Ascending aorta (tissue), 2 donors: ENCODE results near the gene OR2H1. TPM values are rescaled to one million over a fixed set of nuclear protein-coding genes. Genes with fewer than 3 reads are reported as not detected.

Experiments used
- DNase-seq, 2 donors: peaks; one replicate each; pipeline ENCODE4 v3.0.0-alpha.2; 2019; ENCODE audit warnings: low spot score in 2 of 2
- H3K27ac ChIP-seq, 2 donors: fragments of 200-600 bp; sonication (generic); one replicate each; pipeline ENCODE4 v1.5.1; 2016 to 2017; ENCODE audit warnings: mild to moderate bottlenecking in 1 of 2
- H3K27me3 ChIP-seq: fragments of 200-600 bp; sonication (generic); one replicate; pipeline ENCODE4 v1.5.1; 2017
- H3K36me3 ChIP-seq, 2 donors: fragments of 200-600 bp; sonication (generic); one replicate each; pipeline ENCODE4 v1.5.1; 2016
- H3K4me1 ChIP-seq, 2 donors: fragments of 200-600 bp; sonication (generic); one replicate each; pipeline ENCODE4 v1.5.1; 2016 to 2017; ENCODE audit warnings: mild to moderate bottlenecking in 1 of 2
- H3K4me3 ChIP-seq, 2 donors: fragments of 200-600 bp; sonication (generic); one replicate each; pipeline ENCODE4 v1.5.1; 2016 to 2017; ENCODE audit warnings: mild to moderate bottlenecking in 1 of 2
- H3K9me3 ChIP-seq, 2 donors: fragments of 200-600 bp; sonication (generic); one replicate each; pipeline ENCODE4 v1.5.1; 2016
- intact Hi-C: fragments of 100-400 bp; cut with DNase I; formaldehyde crosslinking; loops from one replicate; pipeline ENCODE4 v1.15.1; 2023
- total RNA-seq: library from RNA; depleted of rRNA; stranded (reverse); fragments of >200 nt; gene quantifications from one replicate; pipeline ENCODE4 v1.1.0, GENCODE V29; 2016
- TF ChIP-seq, protein P1 (sequence below), 3 experiments: fragments of 200-600 bp in 2 of 3; fragments of 450-650 bp in 1 of 3; sonication (generic) in 2 of 3; IDR thresholded peaks; one replicate each; pipeline ENCODE4 v1.5.1; 2016 to 2019; ENCODE audit warnings: antibody characterized with exemption in 3 of 3, mild to moderate bottlenecking in 1 of 3, moderate library complexity in 1 of 3

OR2H1 gene
- total RNA-seq, 1 donor from 2014 or later, result not detected

DNA sequence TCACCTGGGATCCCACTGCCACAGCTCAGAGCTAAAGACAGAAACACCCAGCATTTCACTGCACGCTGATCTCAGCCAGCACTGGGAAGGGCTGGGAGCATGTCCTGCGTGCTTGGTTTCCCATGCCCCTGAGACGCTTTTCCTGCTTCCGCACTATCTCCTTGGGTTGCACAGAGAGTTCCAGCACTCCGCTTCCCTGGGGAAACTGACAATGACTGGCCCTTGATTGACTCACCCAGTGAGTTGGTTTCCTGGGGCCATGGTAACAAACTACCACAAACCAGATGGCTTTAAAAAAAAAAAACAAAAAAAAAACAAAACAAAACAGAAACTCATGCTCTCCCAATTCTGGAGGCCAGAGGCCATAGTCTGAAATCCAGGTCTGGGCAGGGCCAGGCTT lies 45.6 kb downstream of the OR2H1 start:
- Histone ChIP-seq H3K27me3 (no peaks in the 10 kb centered on the region), H3K27ac (no peak overlapping the region)
- intact Hi-C loops, result no loop called here

DNA sequence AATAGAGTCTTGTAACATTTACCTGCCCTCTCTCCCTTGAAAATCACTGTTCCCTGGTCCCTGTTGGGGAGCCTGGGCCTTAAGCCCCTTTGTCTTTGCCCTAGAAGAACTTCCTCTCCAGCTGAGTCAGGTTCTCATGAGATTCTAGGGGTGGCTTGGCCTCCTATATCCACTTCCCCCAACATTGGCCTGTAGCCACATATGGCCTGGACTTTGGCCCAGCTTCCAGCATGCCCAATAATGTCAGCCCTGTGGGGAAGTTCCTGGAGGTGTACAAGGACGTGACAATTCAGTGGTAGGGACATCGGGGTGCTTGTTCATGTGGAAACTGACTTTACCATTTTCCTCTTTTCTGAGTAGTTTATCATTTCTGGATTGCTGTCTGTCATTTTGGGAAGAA lies 48.0 kb downstream of the OR2H1 start:
- Histone ChIP-seq H3K36me3 (no peaks in the 10 kb centered on the region), H3K4me1 (no peaks in the 10 kb centered on the region), H3K4me3 (no peak overlapping the region), H3K27ac (no peak overlapping the region), H3K9me3 (no peaks in the 10 kb centered on the region), H3K27me3 (no peaks in the 10 kb centered on the region)
- no peak for DNase-seq
- TF ChIP-seq, protein P1, sequence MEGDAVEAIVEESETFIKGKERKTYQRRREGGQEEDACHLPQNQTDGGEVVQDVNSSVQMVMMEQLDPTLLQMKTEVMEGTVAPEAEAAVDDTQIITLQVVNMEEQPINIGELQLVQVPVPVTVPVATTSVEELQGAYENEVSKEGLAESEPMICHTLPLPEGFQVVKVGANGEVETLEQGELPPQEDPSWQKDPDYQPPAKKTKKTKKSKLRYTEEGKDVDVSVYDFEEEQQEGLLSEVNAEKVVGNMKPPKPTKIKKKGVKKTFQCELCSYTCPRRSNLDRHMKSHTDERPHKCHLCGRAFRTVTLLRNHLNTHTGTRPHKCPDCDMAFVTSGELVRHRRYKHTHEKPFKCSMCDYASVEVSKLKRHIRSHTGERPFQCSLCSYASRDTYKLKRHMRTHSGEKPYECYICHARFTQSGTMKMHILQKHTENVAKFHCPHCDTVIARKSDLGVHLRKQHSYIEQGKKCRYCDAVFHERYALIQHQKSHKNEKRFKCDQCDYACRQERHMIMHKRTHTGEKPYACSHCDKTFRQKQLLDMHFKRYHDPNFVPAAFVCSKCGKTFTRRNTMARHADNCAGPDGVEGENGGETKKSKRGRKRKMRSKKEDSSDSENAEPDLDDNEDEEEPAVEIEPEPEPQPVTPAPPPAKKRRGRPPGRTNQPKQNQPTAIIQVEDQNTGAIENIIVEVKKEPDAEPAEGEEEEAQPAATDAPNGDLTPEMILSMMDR (IDR thresholded peaks at IDR 0.05), result no peak
- intact Hi-C loops, result no loop called here

More for the DNA sequence above, 45.6 kb downstream of the OR2H1 start:
- Histone ChIP-seq H3K36me3 (no peaks in the 10 kb centered on the region), H3K4me3 (no peak overlapping the region), H3K9me3 (no peaks in the 10 kb centered on the region), H3K4me1 (no peaks in the 10 kb centered on the region)
- no peak for DNase-seq
- TF ChIP-seq, protein P1 (IDR thresholded peaks at IDR 0.05), result no peak

DNA sequence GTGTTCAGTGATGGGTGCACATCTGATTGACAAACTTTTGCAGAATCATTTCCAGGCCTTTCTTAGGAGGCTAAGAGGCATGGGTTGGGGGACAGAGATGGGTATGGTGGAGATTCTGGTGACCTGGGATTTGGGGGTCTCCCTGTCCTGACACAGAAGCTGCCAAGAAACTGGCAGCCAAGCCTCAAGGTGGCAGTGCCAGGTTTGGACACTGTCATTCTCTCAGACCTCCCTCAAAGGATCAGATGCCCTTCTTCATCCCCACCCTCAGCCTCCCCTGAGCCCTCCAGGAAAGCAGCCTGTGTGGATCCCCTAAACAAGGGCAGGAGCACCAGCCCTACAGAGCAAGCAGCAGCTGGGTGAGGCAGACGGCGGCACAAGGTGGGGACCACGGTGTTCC lies 48.9 kb downstream of the OR2H1 start:
- TF ChIP-seq, protein P1 (IDR thresholded peaks at IDR 0.05), result no peak
- no peaks in the 10 kb centered on the region for H3K27me3 ChIP-seq
- no peak for DNase-seq
- no peaks in the 10 kb centered on the region for H3K4me1 ChIP-seq
- no peak overlapping the region for H3K27ac ChIP-seq
- no peaks in the 10 kb centered on the region for H3K36me3 ChIP-seq
- intact Hi-C loops, result no loop called here
- H3K4me3 ChIP-seq, result no peak overlapping the region
- H3K9me3 ChIP-seq, result no peaks in the 10 kb centered on the region

DNA sequence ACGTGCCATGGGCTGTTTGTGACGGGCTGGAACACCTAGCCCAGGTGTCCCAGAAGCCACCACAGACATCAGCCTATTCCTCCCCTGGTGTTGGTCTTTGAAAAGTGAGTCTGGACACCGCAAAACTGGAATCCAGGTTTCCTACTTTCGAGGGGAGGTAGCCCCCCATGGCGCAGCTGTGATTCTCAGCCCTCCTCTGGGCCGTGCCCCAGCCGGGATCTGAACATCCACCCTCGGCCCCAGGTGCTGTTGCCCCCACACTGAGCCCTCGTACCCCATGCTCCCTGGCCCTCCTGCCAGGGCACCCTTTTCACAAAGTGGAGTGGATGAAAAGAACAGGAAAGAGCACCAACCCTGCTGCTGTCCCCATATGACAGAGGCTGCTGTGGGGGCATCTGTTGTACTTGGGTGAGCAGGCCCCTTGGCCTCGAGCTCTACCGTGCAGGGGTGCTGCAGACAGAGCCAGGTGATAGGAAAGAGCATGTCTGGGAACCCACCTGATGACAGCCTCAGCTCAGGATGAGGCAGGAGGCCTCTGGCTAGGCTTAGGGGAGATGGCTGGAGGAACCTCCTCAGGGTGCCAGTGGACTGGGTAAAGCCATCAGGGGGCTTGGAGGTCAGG lies 49.6 kb downstream of the OR2H1 start:
- Histone ChIP-seq H3K4me3 (no peak overlapping the region), H3K27me3 (no peaks in the 10 kb centered on the region), H3K27ac (no peak overlapping the region), H3K36me3 (no peaks in the 10 kb centered on the region), H3K9me3 (no peaks in the 10 kb centered on the region), H3K4me1 (no peaks in the 10 kb centered on the region)
- TF ChIP-seq, protein P1 (IDR thresholded peaks at IDR 0.05), result no peak
- DNase-seq, result no peak
- intact Hi-C loops, result no loop called here

DNA sequence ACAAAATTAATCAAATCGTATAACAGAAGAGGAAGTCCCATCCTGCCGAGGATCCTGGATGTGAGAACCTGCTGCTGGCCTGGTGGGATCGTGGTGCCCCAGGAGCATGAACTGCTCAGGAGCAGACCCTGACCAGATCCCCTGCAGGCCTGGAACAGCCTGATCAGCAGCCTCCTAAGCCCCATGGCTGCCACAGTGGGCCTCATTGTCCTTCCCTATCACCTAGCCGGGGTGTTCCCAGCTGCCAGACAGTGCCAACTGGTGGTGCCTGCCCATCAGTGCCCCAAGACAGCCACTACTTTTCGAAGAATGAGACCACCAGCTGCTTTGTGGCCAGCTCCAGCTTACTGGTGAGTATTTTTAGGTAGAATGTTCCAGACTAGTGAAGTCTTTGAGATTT lies 50.4 kb downstream of the OR2H1 start:
- DNase-seq, result no peak
- intact Hi-C loops, result no loop called here
- Histone ChIP-seq H3K36me3 (no peaks in the 10 kb centered on the region), H3K4me3 (no peak overlapping the region), H3K27me3 (no peaks in the 10 kb centered on the region), H3K9me3 (no peaks in the 10 kb centered on the region), H3K4me1 (no peaks in the 10 kb centered on the region), H3K27ac (no peak overlapping the region)
- TF ChIP-seq, protein P1 (IDR thresholded peaks at IDR 0.05), result no peak

DNA sequence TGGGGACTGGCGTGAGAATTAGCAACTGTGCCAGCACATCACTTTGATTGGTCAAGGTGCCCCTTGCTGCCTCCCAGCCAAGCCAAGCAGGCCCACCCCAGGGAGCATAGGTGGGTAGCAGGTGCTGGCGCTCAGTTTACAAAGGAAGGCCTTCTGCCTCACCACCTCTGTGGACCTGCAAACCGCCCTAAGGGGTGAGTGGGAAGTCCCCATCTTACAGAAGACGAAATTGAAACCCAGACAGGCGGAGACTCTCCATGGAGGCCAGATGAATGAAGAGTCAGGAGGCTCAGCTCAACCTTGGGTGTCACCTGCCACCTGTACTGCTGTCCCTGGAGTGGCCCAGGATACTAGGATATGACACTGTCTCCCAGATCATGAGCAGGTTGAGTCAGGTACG lies 52.3 kb downstream of the OR2H1 start:
- intact Hi-C loops, result no loop called here
- Histone ChIP-seq H3K36me3 (no peaks in the 10 kb centered on the region), H3K9me3 (no peaks in the 10 kb centered on the region), H3K27me3 (no peaks in the 10 kb centered on the region), H3K4me3 (no peak overlapping the region), H3K4me1 (no peaks in the 10 kb centered on the region), H3K27ac (no peak overlapping the region)
- no peak for DNase-seq
- TF ChIP-seq, protein P1 (IDR thresholded peaks at IDR 0.05), result no peak
